Measurements from ENCODE around the gene TFPI. TPM values are rescaled to one million over a fixed set of nuclear protein-coding genes. Genes with fewer than 3 reads are reported as not detected.

TFPI gene
- total and polyA plus RNA-seq, 2 of the 8 experiments (the other 6 are each of a cell fraction or from before 2014, with no cell fraction given), result 2.0 to 7.1 TPM

DNA sequence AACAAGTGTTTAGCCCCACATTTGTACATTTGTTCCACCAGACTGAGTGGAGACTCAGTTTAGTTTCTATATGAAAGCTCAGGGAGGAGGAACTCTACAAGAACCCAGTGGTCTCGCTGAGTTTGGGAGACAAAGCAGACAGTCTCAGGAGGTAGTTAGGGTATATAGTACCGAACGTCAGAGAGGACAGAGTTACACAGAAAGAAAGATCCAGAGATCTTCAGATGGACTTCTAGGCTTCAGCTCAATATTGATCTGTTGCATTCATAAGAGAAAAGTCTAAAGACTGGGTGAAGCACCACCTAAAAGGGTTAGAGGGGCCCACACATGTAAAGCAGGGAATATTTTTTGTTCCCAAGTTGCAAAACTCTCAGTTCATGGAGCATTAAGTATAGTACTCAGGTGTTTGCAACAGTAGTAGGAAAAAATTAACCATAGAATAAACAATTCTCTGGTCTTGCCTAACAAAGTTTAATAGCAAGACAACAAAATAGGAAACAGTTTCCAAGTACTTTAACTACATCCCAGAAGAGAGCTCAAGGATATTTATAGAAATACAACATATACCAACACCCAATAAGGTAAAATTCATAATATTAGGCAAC is 4.2 kb downstream of the TFPI start (continued):
- TF ChIP-seq SP2 (IDR thresholded peaks at IDR 0.05; ENCODE audit: low read length) (no peak), SIN3A (conservative IDR thresholded peaks at IDR 0.05 in 1 of 2, IDR thresholded peaks at IDR 0.05 in 1 of 2; ENCODE audit: low read depth in 1 of 2, low read length in 2 of 2) (no peak), SP4 (IDR thresholded peaks at IDR 0.05; ENCODE audit: low read length) (no peak), SRF (IDR thresholded peaks at IDR 0.05; ENCODE audit: low read depth, low read length) (no peak), KDM5A (IDR thresholded peaks at IDR 0.05; ENCODE audit: low read length) (no peak), SP1 (IDR thresholded peaks at IDR 0.05; ENCODE audit: low read depth, low read length) (no peak), NRF1 (IDR thresholded peaks at IDR 0.05; ENCODE audit: low read depth, low read length) (no peak), SAP30 (IDR thresholded peaks at IDR 0.05; ENCODE audit: insufficient read depth, insufficient replicate concordance, low read length) (no peak), JUND (IDR thresholded peaks at IDR 0.05; ENCODE audit: low read length) (no peak), SIRT6 (IDR thresholded peaks at IDR 0.05; ENCODE audit: low read length) (no peak)
